Mammary epithelial cell (primary cell): ENCODE results near the gene GPR141.

Experiments used
- EZH2 ChIP-seq: IDR thresholded peaks from 2 replicates; pipeline ENCODE4 v1.6.1; 2012; ENCODE audit warnings: low read length, inconsistent platforms, borderline replicate concordance
- TF ChIP-seq, protein P1 (sequence below), 2 donors: IDR thresholded peaks in 1 of 2; conservative IDR thresholded peaks in 1 of 2; 2 replicates each; pipeline ENCODE4 v1.5.1; 2011 to 2012; ENCODE audit warnings: inconsistent platforms in 2 of 2, low read length in 2 of 2, mild to moderate bottlenecking in 2 of 2, control low read depth in 1 of 2, low read depth in 1 of 2; ENCODE audit not compliant: insufficient read depth in 1 of 2; ENCODE audit errors: extremely low read depth in 1 of 2

GRCh38 chr7:37753398-37754050 is 70.0 kb downstream of the GPR141 start:
- TF ChIP-seq, protein P1, sequence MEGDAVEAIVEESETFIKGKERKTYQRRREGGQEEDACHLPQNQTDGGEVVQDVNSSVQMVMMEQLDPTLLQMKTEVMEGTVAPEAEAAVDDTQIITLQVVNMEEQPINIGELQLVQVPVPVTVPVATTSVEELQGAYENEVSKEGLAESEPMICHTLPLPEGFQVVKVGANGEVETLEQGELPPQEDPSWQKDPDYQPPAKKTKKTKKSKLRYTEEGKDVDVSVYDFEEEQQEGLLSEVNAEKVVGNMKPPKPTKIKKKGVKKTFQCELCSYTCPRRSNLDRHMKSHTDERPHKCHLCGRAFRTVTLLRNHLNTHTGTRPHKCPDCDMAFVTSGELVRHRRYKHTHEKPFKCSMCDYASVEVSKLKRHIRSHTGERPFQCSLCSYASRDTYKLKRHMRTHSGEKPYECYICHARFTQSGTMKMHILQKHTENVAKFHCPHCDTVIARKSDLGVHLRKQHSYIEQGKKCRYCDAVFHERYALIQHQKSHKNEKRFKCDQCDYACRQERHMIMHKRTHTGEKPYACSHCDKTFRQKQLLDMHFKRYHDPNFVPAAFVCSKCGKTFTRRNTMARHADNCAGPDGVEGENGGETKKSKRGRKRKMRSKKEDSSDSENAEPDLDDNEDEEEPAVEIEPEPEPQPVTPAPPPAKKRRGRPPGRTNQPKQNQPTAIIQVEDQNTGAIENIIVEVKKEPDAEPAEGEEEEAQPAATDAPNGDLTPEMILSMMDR (conservative IDR thresholded peaks at IDR 0.05 in 1 of 2, IDR thresholded peaks at IDR 0.05 in 1 of 2; ENCODE audit: extremely low read depth in 1 of 2, insufficient read depth in 1 of 2, low read depth in 1 of 2, low read length in 2 of 2): no peak
- no peak for TF ChIP-seq EZH2
